ENCODE measurements around the gene ZKSCAN5.
"Not testable (repeated sequence)": the region's sequence is repeated elsewhere in the genome, so short reads cannot be mapped to it uniquely, and the experiment has no call there.

The ZKSCAN5 gene

GRCh38 chr7:99493823-99494222, 10.6 kb upstream of the ZKSCAN5 start:
- no peak overlapping the region for H3K4me3 ChIP-seq (ENCODE audit: low read length in 2 of 2)

DNA sequence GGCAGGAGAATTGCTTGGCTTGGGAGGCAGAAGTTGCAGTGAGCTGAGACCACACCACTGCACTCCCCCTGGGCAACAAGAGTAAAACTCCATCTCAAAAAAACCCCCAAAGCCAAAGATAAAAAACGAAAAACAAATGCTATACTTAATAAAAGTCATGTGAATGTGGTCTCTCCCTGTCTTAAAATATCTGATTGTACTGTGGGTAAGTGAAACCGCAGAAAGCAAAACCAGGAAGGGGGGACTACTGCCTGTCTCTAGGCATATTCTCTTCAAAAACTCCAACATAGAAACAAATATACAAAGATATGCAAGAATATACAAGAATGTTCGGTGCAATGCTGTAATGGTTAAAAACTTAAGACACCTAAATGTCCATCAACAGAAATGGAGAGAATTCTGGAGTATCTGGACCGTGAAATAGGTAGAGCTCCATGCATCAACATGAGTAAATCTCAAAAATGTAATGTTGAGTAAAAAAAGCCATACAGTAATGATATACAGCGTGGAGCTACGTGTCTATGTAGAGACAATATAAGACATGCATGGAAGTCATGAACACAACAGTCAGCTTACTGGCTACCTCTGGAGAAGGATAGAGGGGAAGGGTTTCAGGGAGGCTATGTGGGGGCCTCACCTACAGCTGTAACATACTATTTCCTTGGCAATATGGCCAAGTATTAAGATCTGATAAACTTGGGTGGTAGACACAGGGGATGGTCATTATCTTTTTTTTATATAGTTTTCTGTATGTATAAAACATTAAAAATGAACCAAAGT, 6.5 kb upstream of the ZKSCAN5 start:
- H3K4me1 ChIP-seq (ENCODE audit: control insufficient read depth in 2 of 2, insufficient read depth in 2 of 2, low read length in 2 of 2), result peaks cover 15 to 16% of the 10 kb centered on the region in 2 donors
- peak overlapping the region; percentile 96 to 98 for H3K4me3 ChIP-seq (ENCODE audit: low read length in 2 of 2)
- H3K36me3 ChIP-seq (ENCODE audit: control insufficient read depth in 2 of 2, insufficient read depth in 2 of 2, low read length in 2 of 2), result peaks cover 18 to 24% of the 10 kb centered on the region in 2 donors
- no peak overlapping the region for H3K27ac ChIP-seq (ENCODE audit: low read depth in 2 of 2, low read length in 2 of 2)
- peaks cover 10% of the 10 kb centered on the region in 2 donors for H3K9me3 ChIP-seq (ENCODE audit: control insufficient read depth in 2 of 2, low read length in 2 of 2)
- no peak overlapping the region for H3K9ac ChIP-seq (ENCODE audit: low read depth in 1 of 2, low read length in 2 of 2)
- H3K27me3 ChIP-seq (ENCODE audit: control insufficient read depth in 2 of 2, insufficient read depth in 2 of 2, low read length in 2 of 2), result no peaks in the 10 kb centered on the region

More at GRCh38 chr7:99493823-99494222, 10.6 kb upstream of the ZKSCAN5 start:
- peaks cover 21 to 33% of the 10 kb centered on the region in 2 donors for H3K36me3 ChIP-seq (ENCODE audit: control insufficient read depth in 2 of 2, insufficient read depth in 2 of 2, low read length in 2 of 2)
- peaks cover 10 to 11% of the 10 kb centered on the region in 2 donors for H3K9me3 ChIP-seq (ENCODE audit: control insufficient read depth in 2 of 2, low read length in 2 of 2)
- H3K27ac ChIP-seq (ENCODE audit: low read depth in 2 of 2, low read length in 2 of 2), result no peak overlapping the region
- no peak overlapping the region for H3K9ac ChIP-seq (ENCODE audit: low read depth in 1 of 2, low read length in 2 of 2)
- H3K27me3 ChIP-seq (ENCODE audit: control insufficient read depth in 2 of 2, insufficient read depth in 2 of 2, low read length in 2 of 2), result no peaks in the 10 kb centered on the region
- H3K4me1 ChIP-seq (ENCODE audit: control insufficient read depth in 2 of 2, insufficient read depth in 2 of 2, low read length in 2 of 2), result peaks cover 10 to 12% of the 10 kb centered on the region in 2 donors

- Histone ChIP-seq H3K27me3 (ENCODE audit: control insufficient read depth in 2 of 2, insufficient read depth in 2 of 2, low read length in 2 of 2) (no peaks in the 10 kb centered on the region), H3K36me3 (ENCODE audit: control insufficient read depth in 2 of 2, insufficient read depth in 2 of 2, low read length in 2 of 2) (peaks cover 14 to 18% of the 10 kb centered on the region in 2 donors), H3K9ac (ENCODE audit: low read depth in 1 of 2, low read length in 2 of 2) (peak overlapping the region; percentile 63 to 97), H3K4me3 (ENCODE audit: low read length in 2 of 2) (peak overlapping the region; percentile 96 to 98), H3K27ac (ENCODE audit: low read depth in 2 of 2, low read length in 2 of 2) (no peak overlapping the region), H3K9me3 (ENCODE audit: control insufficient read depth in 2 of 2, low read length in 2 of 2) (peaks cover 7 to 9% of the 10 kb centered on the region in 2 donors), H3K4me1 (ENCODE audit: control insufficient read depth in 2 of 2, insufficient read depth in 2 of 2, low read length in 2 of 2) (peaks cover 15 to 16% of the 10 kb centered on the region in 2 donors)
These were observed 5.9 kb upstream of the ZKSCAN5 start for GRCh38 chr7:99498546-99498944.

- peak overlapping the region; percentile 96 to 98 for H3K27ac ChIP-seq (ENCODE audit: low read depth in 2 of 2, low read length in 2 of 2)
- peaks cover 6 to 10% of the 10 kb centered on the region in 2 donors for H3K36me3 ChIP-seq (ENCODE audit: control insufficient read depth in 2 of 2, insufficient read depth in 2 of 2, low read length in 2 of 2)
- peak overlapping the region; percentile 97 to 99 for H3K9ac ChIP-seq (ENCODE audit: low read depth in 1 of 2, low read length in 2 of 2)
- H3K4me1 ChIP-seq (ENCODE audit: control insufficient read depth in 2 of 2, insufficient read depth in 2 of 2, low read length in 2 of 2), result peaks cover 15 to 17% of the 10 kb centered on the region in 2 donors
- peaks cover 0 to 1% of the 10 kb centered on the region in 2 donors for H3K9me3 ChIP-seq (ENCODE audit: control insufficient read depth in 2 of 2, low read length in 2 of 2)
- peak overlapping the region; percentile 96 to 98 for H3K4me3 ChIP-seq (ENCODE audit: low read length in 2 of 2)
- no peaks in the 10 kb centered on the region for H3K27me3 ChIP-seq (ENCODE audit: control insufficient read depth in 2 of 2, insufficient read depth in 2 of 2, low read length in 2 of 2)
These were observed 5.1 kb upstream of the ZKSCAN5 start for GRCh38 chr7:99499371-99499720.

DNA sequence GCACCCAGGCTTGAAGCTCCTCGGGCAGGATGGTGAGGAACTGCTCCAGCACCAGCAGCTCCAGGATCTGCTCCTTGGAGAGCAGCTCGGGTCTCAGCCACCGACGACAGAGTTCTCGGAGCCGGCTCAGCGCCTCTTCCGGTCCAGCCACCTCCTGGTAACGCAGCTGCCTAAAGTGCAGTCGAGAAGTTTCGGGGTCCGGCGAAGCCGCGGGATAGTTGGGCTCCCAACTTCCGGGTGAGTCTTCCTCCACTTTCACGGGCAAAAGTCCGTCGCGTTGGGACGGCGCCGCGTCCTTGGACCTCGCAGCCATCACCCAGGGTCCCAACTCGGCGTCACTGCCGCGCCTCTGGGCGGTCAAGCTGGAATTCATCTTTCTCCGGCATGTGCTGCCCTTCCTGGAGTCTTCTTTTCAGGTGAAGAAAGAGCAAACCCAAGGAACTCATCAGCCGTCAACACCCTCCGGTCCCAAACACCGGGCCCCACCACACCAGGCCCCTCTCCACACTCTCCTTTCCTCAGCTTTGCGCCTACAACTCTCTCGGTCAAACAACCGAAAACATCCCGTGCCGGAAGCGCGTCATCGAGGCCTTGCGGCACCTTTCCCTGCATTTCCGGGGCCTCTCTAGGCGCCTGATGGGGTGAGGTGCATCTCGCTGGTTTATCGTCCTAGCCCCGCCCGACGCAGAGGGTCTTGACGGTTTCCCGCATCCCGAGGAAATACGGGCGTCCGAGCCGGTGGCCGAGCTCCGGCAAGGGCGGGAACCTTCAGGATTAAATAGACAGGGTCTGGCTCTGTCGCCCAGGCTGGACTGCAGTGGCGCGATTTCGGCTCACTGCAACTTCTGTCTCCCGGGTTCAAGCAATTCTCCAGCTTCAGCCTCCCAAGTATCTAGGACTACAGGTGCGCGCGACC, 4.5 kb upstream of the ZKSCAN5 start, which contains the start of gene ZNF394:
TSS of gene ZNF394 (minus strand) at position 561 of the 916 bp plus-strand sequence. CDS start at position 373, 188 bp downstream.
- Histone ChIP-seq H3K4me3 (ENCODE audit: low read length in 2 of 2) (peak within 1 kb of the TSS; percentile 96 to 98), H3K4me1 (ENCODE audit: control insufficient read depth in 2 of 2, insufficient read depth in 2 of 2, low read length in 2 of 2) (peaks cover 15 to 17% of the 10 kb centered on the region in 2 donors), H3K27ac (ENCODE audit: low read depth in 2 of 2, low read length in 2 of 2) (peak within 1 kb of the TSS; percentile 96 to 98), H3K36me3 (ENCODE audit: control insufficient read depth in 2 of 2, insufficient read depth in 2 of 2, low read length in 2 of 2) (peaks cover 5 to 7% of the 10 kb centered on the region in 2 donors), H3K9ac (ENCODE audit: low read depth in 1 of 2, low read length in 2 of 2) (peak within 1 kb of the TSS; percentile 97 to 99), H3K9me3 (ENCODE audit: control insufficient read depth in 2 of 2, low read length in 2 of 2) (no peaks in the 10 kb centered on the region), H3K27me3 (ENCODE audit: control insufficient read depth in 2 of 2, insufficient read depth in 2 of 2, low read length in 2 of 2) (no peaks in the 10 kb centered on the region)

GRCh38 chr7:99500637-99501009, 3.8 kb upstream of the ZKSCAN5 start:
- H3K27ac ChIP-seq (ENCODE audit: low read depth in 2 of 2, low read length in 2 of 2), result peak overlapping the region; percentile 96 to 98
- H3K4me3 ChIP-seq (ENCODE audit: low read length in 2 of 2), result peak overlapping the region; percentile 96 to 98
- peak overlapping the region; percentile 97 to 99 for H3K9ac ChIP-seq (ENCODE audit: low read depth in 1 of 2, low read length in 2 of 2)
- no peaks in the 10 kb centered on the region for H3K27me3 ChIP-seq (ENCODE audit: control insufficient read depth in 2 of 2, insufficient read depth in 2 of 2, low read length in 2 of 2)
- peaks cover 5 to 7% of the 10 kb centered on the region in 2 donors for H3K36me3 ChIP-seq (ENCODE audit: control insufficient read depth in 2 of 2, insufficient read depth in 2 of 2, low read length in 2 of 2)
- no peaks in the 10 kb centered on the region for H3K9me3 ChIP-seq (ENCODE audit: control insufficient read depth in 2 of 2, low read length in 2 of 2)
- peaks cover 18 to 20% of the 10 kb centered on the region in 2 donors for H3K4me1 ChIP-seq (ENCODE audit: control insufficient read depth in 2 of 2, insufficient read depth in 2 of 2, low read length in 2 of 2)

DNA sequence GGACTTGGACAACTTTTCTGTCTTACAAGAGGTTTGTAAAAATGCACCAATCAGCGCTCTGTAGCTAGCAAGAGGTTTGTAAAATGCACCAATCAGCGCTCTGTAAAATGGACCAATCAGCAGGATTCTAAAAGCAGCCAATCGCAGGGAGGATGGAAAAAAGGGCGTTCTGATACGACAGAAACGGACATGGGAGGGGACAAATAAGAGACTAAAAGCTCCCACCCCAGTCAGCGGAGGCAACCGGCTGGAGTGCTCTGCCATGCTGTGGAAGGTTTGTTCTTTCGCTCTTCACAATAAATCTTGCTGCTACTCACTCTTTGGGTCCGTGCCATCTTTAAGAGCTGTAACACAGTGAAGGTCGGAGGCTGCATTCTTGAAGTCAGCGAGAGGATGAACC, 3.2 kb upstream of the ZKSCAN5 start:
- not testable (repeated sequence) for H3K36me3 ChIP-seq (ENCODE audit: control insufficient read depth in 2 of 2, insufficient read depth in 2 of 2, low read length in 2 of 2); H3K9ac ChIP-seq (ENCODE audit: low read depth in 1 of 2, low read length in 2 of 2); H3K27ac ChIP-seq (ENCODE audit: low read depth in 2 of 2, low read length in 2 of 2); H3K9me3 ChIP-seq (ENCODE audit: control insufficient read depth in 2 of 2, low read length in 2 of 2); H3K4me3 ChIP-seq (ENCODE audit: low read length in 2 of 2); H3K27me3 ChIP-seq (ENCODE audit: control insufficient read depth in 2 of 2, insufficient read depth in 2 of 2, low read length in 2 of 2)
- peaks cover 24 to 26% of the 10 kb centered on the region in 2 donors for H3K4me1 ChIP-seq (ENCODE audit: control insufficient read depth in 2 of 2, insufficient read depth in 2 of 2, low read length in 2 of 2)

GRCh38 chr7:99504281-99504602, 220 bp upstream of the ZKSCAN5 start:
- Histone ChIP-seq H3K4me1 (ENCODE audit: control insufficient read depth in 2 of 2, insufficient read depth in 2 of 2, low read length in 2 of 2) (peaks cover 13 to 22% of the 10 kb centered on the region in 2 donors), H3K9ac (ENCODE audit: low read depth in 1 of 2, low read length in 2 of 2) (peak overlapping the region; percentile 58 to 87), H3K27me3 (ENCODE audit: control insufficient read depth in 2 of 2, insufficient read depth in 2 of 2, low read length in 2 of 2) (no peaks in the 10 kb centered on the region), H3K9me3 (ENCODE audit: control insufficient read depth in 2 of 2, low read length in 2 of 2) (no peaks in the 10 kb centered on the region), H3K4me3 (ENCODE audit: low read length in 2 of 2) (peak overlapping the region; percentile 98), H3K27ac (ENCODE audit: low read depth in 2 of 2, low read length in 2 of 2) (peak overlapping the region; percentile 93 to 95), H3K36me3 (ENCODE audit: control insufficient read depth in 2 of 2, insufficient read depth in 2 of 2, low read length in 2 of 2) (no peaks in the 10 kb centered on the region)

DNA sequence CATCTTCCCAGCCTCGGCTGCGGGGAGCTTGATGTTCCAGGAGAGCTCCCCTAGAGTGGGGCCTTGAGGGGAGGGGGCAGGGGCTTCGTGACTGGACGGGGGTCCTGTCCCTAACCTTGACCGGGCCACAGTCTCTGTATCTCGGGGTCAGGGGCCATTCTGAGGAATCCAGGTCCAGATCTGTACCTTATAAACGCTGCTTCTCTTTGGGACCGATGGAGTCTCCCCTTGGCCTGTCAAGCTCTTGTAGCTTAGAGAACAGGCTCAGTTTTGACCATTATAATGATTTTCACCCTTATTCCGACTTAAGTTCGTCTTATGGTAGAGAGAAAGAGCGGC, 831 bp downstream of the ZKSCAN5 start:
- Histone ChIP-seq H3K9ac (ENCODE audit: low read depth in 1 of 2, low read length in 2 of 2) (peak overlapping the region; percentile 87 to 96), H3K9me3 (ENCODE audit: control insufficient read depth in 2 of 2, low read length in 2 of 2) (no peaks in the 10 kb centered on the region), H3K27ac (ENCODE audit: low read depth in 2 of 2, low read length in 2 of 2) (peak overlapping the region; percentile 93 to 95), H3K4me3 (ENCODE audit: low read length in 2 of 2) (peak overlapping the region; percentile 98), H3K4me1 (ENCODE audit: control insufficient read depth in 2 of 2, insufficient read depth in 2 of 2, low read length in 2 of 2) (peaks cover 13 to 22% of the 10 kb centered on the region in 2 donors), H3K36me3 (ENCODE audit: control insufficient read depth in 2 of 2, insufficient read depth in 2 of 2, low read length in 2 of 2) (no peaks in the 10 kb centered on the region), H3K27me3 (ENCODE audit: control insufficient read depth in 2 of 2, insufficient read depth in 2 of 2, low read length in 2 of 2) (no peaks in the 10 kb centered on the region)

- Histone ChIP-seq H3K4me1 (ENCODE audit: control insufficient read depth in 2 of 2, insufficient read depth in 2 of 2, low read length in 2 of 2) (no peaks in the 10 kb centered on the region), H3K36me3 (ENCODE audit: control insufficient read depth in 2 of 2, insufficient read depth in 2 of 2, low read length in 2 of 2) (peaks cover 15 to 34% of the 10 kb centered on the region in 2 donors), H3K27me3 (ENCODE audit: control insufficient read depth in 2 of 2, insufficient read depth in 2 of 2, low read length in 2 of 2) (no peaks in the 10 kb centered on the region), H3K9ac (ENCODE audit: low read depth in 1 of 2, low read length in 2 of 2) (no peak overlapping the region), H3K4me3 (ENCODE audit: low read length in 2 of 2) (no peak overlapping the region), H3K9me3 (ENCODE audit: control insufficient read depth in 2 of 2, low read length in 2 of 2) (no peaks in the 10 kb centered on the region), H3K27ac (ENCODE audit: low read depth in 2 of 2, low read length in 2 of 2) (no peak overlapping the region)
These were observed 9.6 kb downstream of the ZKSCAN5 start for GRCh38 chr7:99514050-99514449.

Data from mucosa of rectum (tissue), 2 donors.